ENCODE results near the gene CSAD.
"Not testable (repeated sequence)": the region's sequence is repeated elsewhere in the genome, so short reads cannot be mapped to it uniquely, and the experiment has no call there.

The CSAD gene

GRCh38 chr12:53118751-53119300 is 61.9 kb downstream of the CSAD start:
- in situ Hi-C loops (cut with HindIII; ENCODE audit: low sequenced_read_pairs): no loop called here

- in situ Hi-C loops (cut with HindIII; ENCODE audit: low sequenced_read_pairs): no loop called here
Measured at GRCh38 chr12:53115891-53116648, 64.7 kb downstream of the CSAD start.

GRCh38 chr12:53115112-53115890 is 65.4 kb downstream of the CSAD start:
- in situ Hi-C loops (cut with HindIII; ENCODE audit: low sequenced_read_pairs): no loop called here

GRCh38 chr12:53113951-53114350 is 66.8 kb downstream of the CSAD start:
- in situ Hi-C loops (cut with HindIII; ENCODE audit: low sequenced_read_pairs): no loop called here

GRCh38 chr12:53113136-53113705 is 67.5 kb downstream of the CSAD start:
- in situ Hi-C loops (cut with HindIII; ENCODE audit: low sequenced_read_pairs): no loop called here

GRCh38 chr12:53112431-53112830 is 68.3 kb downstream of the CSAD start:
- in situ Hi-C loops (cut with HindIII; ENCODE audit: low sequenced_read_pairs): not testable (repeated sequence)

Measured in endothelial cell of hepatic sinusoid (primary cell).